ENCODE data around the gene PHF19. TPM values are rescaled to one million over a fixed set of nuclear protein-coding genes. Genes with fewer than 3 reads are reported as not detected.

Gene PHF19
- total RNA-seq, 1 donor from 2014 or later = 10.0 TPM

DNA sequence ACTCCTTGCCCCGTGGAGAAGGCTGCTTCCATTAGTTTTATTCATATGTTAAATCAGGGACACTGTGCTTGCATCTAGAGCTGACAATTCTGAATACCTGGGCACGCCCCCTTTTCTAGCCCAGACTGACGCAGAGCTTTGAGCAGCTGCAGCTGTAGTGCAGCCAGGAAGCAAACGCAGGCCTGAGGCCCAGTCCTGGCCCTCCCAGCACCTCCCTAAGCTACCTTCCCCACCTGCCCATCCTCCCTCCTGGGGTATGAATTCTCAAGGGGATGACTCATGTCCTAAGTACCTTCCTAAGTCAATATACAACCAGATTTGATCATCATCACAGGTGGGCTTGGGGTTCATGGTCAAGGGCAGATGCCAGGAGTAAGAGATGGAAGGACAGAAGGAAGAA lies 3.5 kb downstream of the PHF19 start:
- H3K27ac Mint-ChIP-seq (ENCODE audit: unreplicated experiment) = peak overlapping the region; percentile 38
- peaks cover 8% of the 10 kb centered on the region for H3K36me3 Mint-ChIP-seq (ENCODE audit: low read depth, unreplicated experiment)
- no peaks in the 10 kb centered on the region for H3K9me3 Mint-ChIP-seq (ENCODE audit: unreplicated experiment)
- H3K4me1 Mint-ChIP-seq (ENCODE audit: unreplicated experiment) = peaks cover 4% of the 10 kb centered on the region
- no peak overlapping the region for H3K4me3 Mint-ChIP-seq (ENCODE audit: unreplicated experiment)
- TF ChIP-seq, protein P1, sequence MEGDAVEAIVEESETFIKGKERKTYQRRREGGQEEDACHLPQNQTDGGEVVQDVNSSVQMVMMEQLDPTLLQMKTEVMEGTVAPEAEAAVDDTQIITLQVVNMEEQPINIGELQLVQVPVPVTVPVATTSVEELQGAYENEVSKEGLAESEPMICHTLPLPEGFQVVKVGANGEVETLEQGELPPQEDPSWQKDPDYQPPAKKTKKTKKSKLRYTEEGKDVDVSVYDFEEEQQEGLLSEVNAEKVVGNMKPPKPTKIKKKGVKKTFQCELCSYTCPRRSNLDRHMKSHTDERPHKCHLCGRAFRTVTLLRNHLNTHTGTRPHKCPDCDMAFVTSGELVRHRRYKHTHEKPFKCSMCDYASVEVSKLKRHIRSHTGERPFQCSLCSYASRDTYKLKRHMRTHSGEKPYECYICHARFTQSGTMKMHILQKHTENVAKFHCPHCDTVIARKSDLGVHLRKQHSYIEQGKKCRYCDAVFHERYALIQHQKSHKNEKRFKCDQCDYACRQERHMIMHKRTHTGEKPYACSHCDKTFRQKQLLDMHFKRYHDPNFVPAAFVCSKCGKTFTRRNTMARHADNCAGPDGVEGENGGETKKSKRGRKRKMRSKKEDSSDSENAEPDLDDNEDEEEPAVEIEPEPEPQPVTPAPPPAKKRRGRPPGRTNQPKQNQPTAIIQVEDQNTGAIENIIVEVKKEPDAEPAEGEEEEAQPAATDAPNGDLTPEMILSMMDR (IDR thresholded peaks at IDR 0.05; ENCODE audit: unreplicated experiment) = no peak
- peaks cover 17% of the 10 kb centered on the region for H3K27me3 Mint-ChIP-seq (ENCODE audit: unreplicated experiment)
- DNase-seq (ENCODE audit: low spot score) = no peak

DNA sequence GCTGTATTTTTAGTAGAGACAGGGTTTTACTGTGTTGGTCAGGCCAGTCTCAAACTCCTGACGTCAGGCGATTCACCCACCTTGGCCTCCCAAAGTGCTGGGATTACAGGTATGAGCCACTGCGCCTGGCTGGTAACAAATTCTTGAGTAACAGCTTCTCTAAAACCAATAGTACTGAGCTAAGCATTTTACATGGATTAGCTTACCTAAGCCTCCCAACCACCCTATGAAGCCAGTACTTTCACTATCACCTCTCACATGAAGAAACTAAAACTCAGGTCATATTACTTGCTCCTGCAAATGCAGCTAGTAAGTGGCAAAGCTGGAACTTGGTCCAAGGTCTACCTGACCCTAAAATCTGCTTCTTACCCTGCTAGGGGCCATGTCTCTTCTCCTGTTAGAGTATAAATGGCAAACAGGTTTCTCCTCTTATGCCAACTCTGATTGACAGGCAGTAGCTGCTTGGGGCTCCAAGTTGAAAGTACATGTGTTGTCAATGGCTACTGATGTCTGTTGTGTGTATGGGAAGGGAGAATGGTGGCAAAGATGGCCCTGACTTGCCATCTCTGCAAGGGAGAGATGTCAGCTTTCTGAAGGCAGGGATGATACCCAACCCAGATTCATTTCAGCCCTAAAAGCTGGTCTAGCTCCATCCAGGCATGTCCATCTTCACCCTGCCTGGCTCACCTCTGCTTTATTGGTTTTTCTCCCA lies 4.0 kb downstream of the PHF19 start:
- no peaks in the 10 kb centered on the region for H3K9me3 Mint-ChIP-seq (ENCODE audit: unreplicated experiment)
- H3K27ac Mint-ChIP-seq (ENCODE audit: unreplicated experiment) = no peak overlapping the region
- H3K4me1 Mint-ChIP-seq (ENCODE audit: unreplicated experiment) = peaks cover 4% of the 10 kb centered on the region

DNA sequence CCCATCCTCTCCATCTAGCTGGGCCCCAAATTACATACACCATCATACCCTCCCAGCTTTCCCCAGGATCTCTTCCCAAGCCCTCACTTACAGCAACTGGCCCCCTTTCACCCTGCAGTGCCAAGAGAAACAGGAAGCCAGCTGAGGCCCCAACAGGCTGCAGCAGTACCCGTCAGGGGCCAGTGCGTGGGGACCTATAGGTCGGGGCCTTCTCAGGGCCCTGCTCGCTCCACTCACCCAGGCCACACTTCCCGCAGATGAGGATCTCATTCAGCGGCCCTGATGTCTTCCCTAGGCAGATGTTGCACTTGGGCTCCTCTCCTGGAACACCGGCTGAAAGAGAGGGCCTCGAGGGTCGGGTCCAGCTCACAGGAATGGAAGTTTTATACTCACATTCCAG lies 6.8 kb downstream of the PHF19 start:
- H3K27me3 Mint-ChIP-seq (ENCODE audit: unreplicated experiment) = peaks cover 7% of the 10 kb centered on the region
- peaks cover 11% of the 10 kb centered on the region for H3K36me3 Mint-ChIP-seq (ENCODE audit: low read depth, unreplicated experiment)
- DNase-seq (ENCODE audit: low spot score) = no peak
- H3K4me3 Mint-ChIP-seq (ENCODE audit: unreplicated experiment) = no peak overlapping the region
- TF ChIP-seq, protein P1 (IDR thresholded peaks at IDR 0.05; ENCODE audit: unreplicated experiment) = no peak
- no peak overlapping the region for H3K27ac Mint-ChIP-seq (ENCODE audit: unreplicated experiment)
- no peaks in the 10 kb centered on the region for H3K4me1 Mint-ChIP-seq (ENCODE audit: unreplicated experiment)
- no peaks in the 10 kb centered on the region for H3K9me3 Mint-ChIP-seq (ENCODE audit: unreplicated experiment)

More for the DNA sequence above, 4.0 kb downstream of the PHF19 start:
- H3K27me3 Mint-ChIP-seq (ENCODE audit: unreplicated experiment) = peaks cover 12% of the 10 kb centered on the region
- H3K4me3 Mint-ChIP-seq (ENCODE audit: unreplicated experiment) = no peak overlapping the region
- TF ChIP-seq, protein P1 (IDR thresholded peaks at IDR 0.05; ENCODE audit: unreplicated experiment) = no peak
- H3K36me3 Mint-ChIP-seq (ENCODE audit: low read depth, unreplicated experiment) = peaks cover 8% of the 10 kb centered on the region
- no peak for DNase-seq (ENCODE audit: low spot score)

DNA sequence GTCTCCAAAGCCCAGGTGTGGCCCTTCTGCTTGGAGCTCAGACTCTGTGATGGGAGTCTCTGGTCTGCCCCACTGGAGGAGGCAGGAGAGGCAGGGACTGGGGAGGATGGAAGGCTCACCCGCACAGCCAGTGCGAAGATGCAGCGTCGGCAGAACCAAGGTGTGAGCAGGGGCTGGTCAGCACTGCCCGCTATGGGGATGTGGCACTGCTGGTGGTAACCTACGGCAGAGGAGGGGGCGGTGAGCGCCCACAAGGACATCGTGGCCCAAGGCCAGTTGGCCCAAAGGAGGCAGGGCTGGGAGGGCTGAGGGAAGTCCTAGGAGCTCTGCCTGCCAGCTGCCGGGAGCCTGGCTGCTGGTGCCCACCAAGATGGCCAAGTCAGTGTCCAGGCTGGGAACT lies 7.3 kb downstream of the PHF19 start:
- Mint-ChIP-seq H3K9me3 (ENCODE audit: unreplicated experiment) (no peaks in the 10 kb centered on the region), H3K4me3 (ENCODE audit: unreplicated experiment) (no peak overlapping the region), H3K4me1 (ENCODE audit: unreplicated experiment) (no peaks in the 10 kb centered on the region), H3K27ac (ENCODE audit: unreplicated experiment) (no peak overlapping the region), H3K27me3 (ENCODE audit: unreplicated experiment) (peaks cover 7% of the 10 kb centered on the region), H3K36me3 (ENCODE audit: low read depth, unreplicated experiment) (peaks cover 11% of the 10 kb centered on the region)
- no peak for DNase-seq (ENCODE audit: low spot score)
- TF ChIP-seq, protein P1 (IDR thresholded peaks at IDR 0.05; ENCODE audit: unreplicated experiment) = no peak

DNA sequence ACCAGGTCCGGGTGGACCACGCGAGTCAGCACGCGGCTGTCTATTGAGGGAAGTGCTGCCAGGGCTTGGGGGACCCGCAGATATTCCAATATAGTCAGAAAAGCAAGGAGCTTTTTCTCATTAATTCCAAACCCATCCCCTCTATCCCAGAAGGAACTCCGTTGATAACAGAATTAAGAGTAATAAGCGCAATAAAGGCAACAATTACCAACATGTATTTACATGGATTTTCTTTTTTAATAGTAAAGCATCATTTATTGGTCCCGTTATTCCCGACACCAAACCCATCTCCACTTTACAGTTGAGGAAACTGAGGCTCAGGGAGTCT lies 7.7 kb downstream of the PHF19 start:
- TF ChIP-seq, protein P1 (IDR thresholded peaks at IDR 0.05; ENCODE audit: unreplicated experiment) = no peak
- H3K4me3 Mint-ChIP-seq (ENCODE audit: unreplicated experiment) = peak overlapping the region; percentile 91
- H3K27ac Mint-ChIP-seq (ENCODE audit: unreplicated experiment) = no peak overlapping the region
- H3K36me3 Mint-ChIP-seq (ENCODE audit: low read depth, unreplicated experiment) = peaks cover 11% of the 10 kb centered on the region
- no peak for DNase-seq (ENCODE audit: low spot score)
- no peaks in the 10 kb centered on the region for H3K4me1 Mint-ChIP-seq (ENCODE audit: unreplicated experiment)
- H3K27me3 Mint-ChIP-seq (ENCODE audit: unreplicated experiment) = peaks cover 7% of the 10 kb centered on the region
- no peaks in the 10 kb centered on the region for H3K9me3 Mint-ChIP-seq (ENCODE audit: unreplicated experiment)

All from endothelial cell (in vitro differentiated cells).